OCI-LY1 (cell line): ENCODE measurements around the gene SS18L1.

ENCODE experiments used
- H2AFZ ChIP-seq: fragments of 200-600 bp; sonication (generic), shearing (Covaris generic); 2 replicates; pipeline ENCODE4 v1.6.0; 2014; ENCODE audit warnings: antibody characterized with exemption, mild to moderate bottlenecking, low read length
- H3F3A ChIP-seq: fragments of 200-600 bp; sonication (generic), shearing (Covaris generic); 2 replicates; pipeline ENCODE4 v1.6.0; 2014; ENCODE audit warnings: mild to moderate bottlenecking, antibody characterized with exemption, low read length, moderate library complexity; ENCODE audit not compliant: insufficient read depth
- H3K27ac ChIP-seq: fragments of 200-600 bp; sonication (generic); 2 replicates; pipeline ENCODE4 v1.5.1; 2014; ENCODE audit warnings: low read length, mixed run types, mild to moderate bottlenecking, low read depth; ENCODE audit not compliant: poor library complexity, severe bottlenecking
- H3K27me3 ChIP-seq: fragments of 200-600 bp; sonication (generic); 2 replicates; pipeline ENCODE4 v1.6.0; 2014; ENCODE audit warnings: antibody characterized with exemption, mild to moderate bottlenecking, low read length, moderate library complexity; ENCODE audit not compliant: insufficient read depth
- H3K36me3 ChIP-seq: fragments of 200-600 bp; sonication (generic); 2 replicates; pipeline ENCODE4 v1.6.1; 2014; ENCODE audit warnings: mild to moderate bottlenecking, antibody characterized with exemption, low read length, moderate library complexity, mixed read lengths; ENCODE audit not compliant: insufficient read depth
- H3K4me1 ChIP-seq: fragments of 200-600 bp; sonication (generic); 2 replicates; pipeline ENCODE4 v1.5.1; 2014; ENCODE audit warnings: mild to moderate bottlenecking, low read length, moderate library complexity; ENCODE audit not compliant: insufficient read depth, severe bottlenecking
- H3K4me2 ChIP-seq: fragments of 200-600 bp; sonication (generic), shearing (Covaris generic); 2 replicates; pipeline ENCODE4 v1.6.1; 2014; ENCODE audit warnings: low read length
- H3K4me3 ChIP-seq: fragments of 200-600 bp; sonication (generic); 2 replicates; pipeline ENCODE4 v1.5.1; 2014; ENCODE audit warnings: low read length, low read depth, mild to moderate bottlenecking, mixed read lengths; ENCODE audit not compliant: poor library complexity, severe bottlenecking
- H3K79me2 ChIP-seq: fragments of 200-600 bp; shearing (Covaris generic); 2 replicates; pipeline ENCODE4 v1.6.1; 2016; ENCODE audit warnings: mixed run types, low read length, mixed read lengths; ENCODE audit not compliant: insufficient read depth
- H3K9ac ChIP-seq: fragments of 200-600 bp; sonication (generic), shearing (Covaris generic); 2 replicates; pipeline ENCODE4 v1.6.1; 2014; ENCODE audit warnings: mild to moderate bottlenecking, low read length, mixed read lengths
- H3K9me2 ChIP-seq: fragments of 200-600 bp; sonication (generic), shearing (Covaris generic); 2 replicates; pipeline ENCODE4 v1.6.1; 2014; ENCODE audit warnings: low read depth, mild to moderate bottlenecking, low read length, mixed read lengths
- H3K9me3 ChIP-seq: fragments of 200-600 bp; shearing (Covaris generic); 2 replicates; pipeline ENCODE4 v1.6.1; 2014; ENCODE audit warnings: low read length, mixed read lengths
- H4K20me1 ChIP-seq: fragments of 200-600 bp; sonication (generic), shearing (Covaris generic); 2 replicates; pipeline ENCODE4 v1.6.0; 2016; ENCODE audit warnings: mild to moderate bottlenecking, low read length; ENCODE audit not compliant: insufficient read depth
- CTCF ChIP-seq: fragments of 200-600 bp; sonication (generic), shearing (Covaris generic); IDR thresholded peaks from 2 replicates; pipeline ENCODE4 v1.5.1; 2017; ENCODE audit warnings: mild to moderate bottlenecking, antibody characterized with exemption, low read length, moderate library complexity, mixed read lengths
- EZH2 ChIP-seq: fragments of 200-600 bp; sonication (generic), shearing (Covaris generic); IDR thresholded peaks from 2 replicates; pipeline ENCODE4 v1.8.0; 2017; ENCODE audit warnings: borderline replicate concordance, mixed run types, mild to moderate bottlenecking, antibody characterized with exemption, low read length, moderate library complexity, mixed read lengths

SS18L1 gene

GRCh38 chr20:62167474-62167873 is 23.9 kb downstream of the SS18L1 start:
- H3F3A ChIP-seq: no peaks in the 10 kb centered on the region
- peaks cover 7% of the 10 kb centered on the region; the same call in 1 of the 2 replicates for H3K36me3 ChIP-seq
- no peaks in the 10 kb centered on the region for H3K79me2 ChIP-seq
- H3K27ac ChIP-seq: no peak overlapping the region
- no peak overlapping the region for H3K9ac ChIP-seq
- H3K27me3 ChIP-seq: no peaks in the 10 kb centered on the region
- H3K4me1 ChIP-seq: no peaks in the 10 kb centered on the region
- no peak for TF ChIP-seq CTCF
- no peaks in the 10 kb centered on the region for H3K9me3 ChIP-seq
- H3K4me3 ChIP-seq: no peak overlapping the region
- H3K9me2 ChIP-seq: no peaks in the 10 kb centered on the region
- no peaks in the 10 kb centered on the region for H4K20me1 ChIP-seq
- no peak overlapping the region for H3K4me2 ChIP-seq
- H2AFZ ChIP-seq: no peak overlapping the region

DNA sequence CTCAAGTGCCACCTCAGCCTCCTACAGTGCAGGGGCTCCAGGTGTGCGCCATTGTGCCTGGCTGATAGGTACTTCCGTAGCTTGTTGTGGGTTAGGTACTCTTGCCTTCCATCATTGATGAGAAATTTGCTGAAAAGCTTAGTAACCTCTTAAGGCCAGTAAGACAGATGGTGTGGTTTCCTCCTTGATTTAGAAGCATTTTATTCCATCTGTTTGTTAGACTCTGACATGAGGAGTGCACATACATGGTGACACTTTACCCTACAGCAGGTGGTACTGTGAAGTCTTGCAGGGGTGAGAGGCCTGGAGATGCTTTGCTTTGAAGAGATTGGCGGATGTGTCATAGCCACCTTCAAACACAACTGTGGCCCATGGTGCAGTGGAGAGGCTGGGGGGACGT is 24.5 kb downstream of the SS18L1 start:
- TF ChIP-seq CTCF: no peak
- no peak for TF ChIP-seq EZH2
- no peak overlapping the region for H3K27ac ChIP-seq
- H3K4me2 ChIP-seq: no peak overlapping the region
- H3F3A ChIP-seq: no peaks in the 10 kb centered on the region
- H3K9me2 ChIP-seq: no peaks in the 10 kb centered on the region
- no peaks in the 10 kb centered on the region for H3K9me3 ChIP-seq
- no peak overlapping the region for H2AFZ ChIP-seq
- H3K4me3 ChIP-seq: no peak overlapping the region
- H3K79me2 ChIP-seq: no peaks in the 10 kb centered on the region
- no peaks in the 10 kb centered on the region for H3K4me1 ChIP-seq
- no peaks in the 10 kb centered on the region for H3K27me3 ChIP-seq
- H4K20me1 ChIP-seq: no peaks in the 10 kb centered on the region
- H3K9ac ChIP-seq: no peak overlapping the region
- peaks cover 7% of the 10 kb centered on the region; the same call in 1 of the 2 replicates for H3K36me3 ChIP-seq

DNA sequence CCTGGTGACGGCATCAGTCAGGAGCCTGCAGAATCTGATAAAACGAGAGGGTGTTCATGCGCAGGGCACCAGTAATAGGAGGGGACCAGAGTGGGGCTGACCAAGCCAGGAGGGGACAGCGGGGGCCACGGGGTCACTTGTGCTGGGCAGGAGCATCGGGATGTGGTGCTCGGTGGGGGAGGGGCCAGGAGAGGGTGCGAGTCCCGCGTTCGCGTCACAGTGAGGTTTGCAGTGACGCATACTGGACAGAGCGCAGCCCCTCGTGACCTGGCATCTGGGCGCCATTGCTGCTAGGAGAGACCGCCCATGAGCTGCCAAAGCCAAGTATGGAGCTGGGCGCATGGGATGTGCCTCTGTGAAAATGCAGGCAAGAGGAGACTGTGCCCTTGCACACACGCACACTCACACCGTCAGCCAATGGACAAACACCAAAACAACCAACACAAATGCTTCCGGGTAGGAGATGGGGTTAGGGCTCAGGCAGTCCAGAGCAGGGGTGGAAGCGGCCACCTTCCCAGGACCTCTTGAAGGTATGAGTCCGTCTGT is 25.4 kb downstream of the SS18L1 start:
- H3K36me3 ChIP-seq: peaks cover 7% of the 10 kb centered on the region; the same call in 1 of the 2 replicates

More for the DNA sequence above, 25.4 kb downstream of the SS18L1 start:
- Histone ChIP-seq H3K9me3 (no peaks in the 10 kb centered on the region), H3K9me2 (no peaks in the 10 kb centered on the region), H3K4me1 (no peaks in the 10 kb centered on the region), H2AFZ (no peak overlapping the region), H3F3A (no peaks in the 10 kb centered on the region), H3K27ac (no peak overlapping the region), H3K27me3 (no peaks in the 10 kb centered on the region), H3K4me2 (no peak overlapping the region), H3K9ac (no peak overlapping the region), H4K20me1 (no peaks in the 10 kb centered on the region), H3K79me2 (no peaks in the 10 kb centered on the region), H3K4me3 (no peak overlapping the region)
- TF ChIP-seq CTCF: no peak
- TF ChIP-seq EZH2: no peak
